C1 segment of cervical spinal cord (tissue), 14 donors: ENCODE data around the gene ADD3.

Experiments
- DNase-seq, 14 donors: peaks; one replicate each; lab custom pipeline; 2025; lab: John Stamatoyannopoulos, UW

The ADD3 gene, protein sequence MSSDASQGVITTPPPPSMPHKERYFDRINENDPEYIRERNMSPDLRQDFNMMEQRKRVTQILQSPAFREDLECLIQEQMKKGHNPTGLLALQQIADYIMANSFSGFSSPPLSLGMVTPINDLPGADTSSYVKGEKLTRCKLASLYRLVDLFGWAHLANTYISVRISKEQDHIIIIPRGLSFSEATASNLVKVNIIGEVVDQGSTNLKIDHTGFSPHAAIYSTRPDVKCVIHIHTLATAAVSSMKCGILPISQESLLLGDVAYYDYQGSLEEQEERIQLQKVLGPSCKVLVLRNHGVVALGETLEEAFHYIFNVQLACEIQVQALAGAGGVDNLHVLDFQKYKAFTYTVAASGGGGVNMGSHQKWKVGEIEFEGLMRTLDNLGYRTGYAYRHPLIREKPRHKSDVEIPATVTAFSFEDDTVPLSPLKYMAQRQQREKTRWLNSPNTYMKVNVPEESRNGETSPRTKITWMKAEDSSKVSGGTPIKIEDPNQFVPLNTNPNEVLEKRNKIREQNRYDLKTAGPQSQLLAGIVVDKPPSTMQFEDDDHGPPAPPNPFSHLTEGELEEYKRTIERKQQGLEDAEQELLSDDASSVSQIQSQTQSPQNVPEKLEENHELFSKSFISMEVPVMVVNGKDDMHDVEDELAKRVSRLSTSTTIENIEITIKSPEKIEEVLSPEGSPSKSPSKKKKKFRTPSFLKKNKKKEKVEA

DNA sequence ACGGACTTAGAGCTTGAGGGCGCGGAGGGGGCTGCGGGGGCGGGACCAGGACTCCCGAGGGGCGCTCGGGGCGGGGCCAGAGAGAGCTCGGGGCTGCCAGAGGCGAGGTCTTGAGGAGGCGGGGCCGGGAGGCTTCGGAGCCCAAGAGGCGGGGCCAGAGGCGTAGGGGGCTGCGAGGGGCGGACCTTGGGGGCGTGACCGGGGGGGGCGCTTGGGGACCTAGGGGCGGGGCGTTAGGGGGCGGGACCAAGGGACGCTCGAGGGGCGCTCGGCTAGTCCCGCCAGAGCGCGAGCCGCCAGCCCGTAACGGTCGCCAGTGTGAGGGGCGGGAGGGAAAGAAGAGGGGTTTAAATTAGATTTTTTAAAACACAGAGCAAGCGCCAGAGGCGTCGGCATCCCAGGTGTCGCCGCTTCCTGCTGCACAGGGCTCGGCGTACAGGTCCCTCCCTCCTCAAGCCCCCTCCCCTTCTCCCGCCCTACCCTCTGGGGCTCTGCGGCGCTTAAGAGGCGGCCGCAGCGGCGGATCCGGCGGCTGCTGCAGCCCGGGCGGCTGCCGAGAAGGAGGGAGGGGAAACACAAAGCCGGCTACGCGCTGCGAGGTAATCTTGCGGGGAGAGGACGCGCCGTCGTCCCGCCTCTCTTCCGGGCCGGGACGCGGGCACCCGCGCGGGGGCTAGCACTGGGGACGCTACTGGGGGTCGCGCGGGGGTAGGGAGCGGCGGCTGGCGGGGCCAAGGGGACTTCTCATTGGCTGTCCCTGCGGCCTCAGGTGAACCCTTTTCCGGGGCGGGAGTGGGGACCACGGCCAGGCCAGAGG lies at the start of gene ADD3:
TSS of gene ADD3 (plus strand) at position 284 of the 817 bp plus-strand sequence. CDS start 92,670 bp downstream, outside the sequence.
- peak; percentile 46 to 95 (median 88) for DNase-seq

DNA sequence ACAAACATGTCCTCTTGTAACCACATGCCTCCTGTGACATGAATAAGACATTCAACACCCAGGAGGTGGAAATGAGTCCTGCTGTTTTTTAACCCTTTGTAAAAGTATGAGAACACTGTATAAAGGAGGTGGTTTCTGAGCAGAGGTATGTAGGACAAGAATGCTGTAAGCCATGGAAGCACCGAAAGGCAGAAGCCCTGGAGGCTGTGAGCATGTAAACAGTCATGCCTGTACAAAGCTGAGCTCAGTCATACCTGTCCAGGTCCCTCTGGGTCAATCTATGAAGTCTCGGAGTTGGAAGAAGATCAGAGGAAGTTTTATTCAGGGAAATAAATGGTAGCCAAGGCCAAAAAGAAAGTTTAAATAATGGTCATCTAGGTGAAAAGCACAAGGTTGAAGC lies 49.7 kb upstream of the ADD3 start:
- peak in 1 of 14 donors; percentile 56 for DNase-seq

DNA sequence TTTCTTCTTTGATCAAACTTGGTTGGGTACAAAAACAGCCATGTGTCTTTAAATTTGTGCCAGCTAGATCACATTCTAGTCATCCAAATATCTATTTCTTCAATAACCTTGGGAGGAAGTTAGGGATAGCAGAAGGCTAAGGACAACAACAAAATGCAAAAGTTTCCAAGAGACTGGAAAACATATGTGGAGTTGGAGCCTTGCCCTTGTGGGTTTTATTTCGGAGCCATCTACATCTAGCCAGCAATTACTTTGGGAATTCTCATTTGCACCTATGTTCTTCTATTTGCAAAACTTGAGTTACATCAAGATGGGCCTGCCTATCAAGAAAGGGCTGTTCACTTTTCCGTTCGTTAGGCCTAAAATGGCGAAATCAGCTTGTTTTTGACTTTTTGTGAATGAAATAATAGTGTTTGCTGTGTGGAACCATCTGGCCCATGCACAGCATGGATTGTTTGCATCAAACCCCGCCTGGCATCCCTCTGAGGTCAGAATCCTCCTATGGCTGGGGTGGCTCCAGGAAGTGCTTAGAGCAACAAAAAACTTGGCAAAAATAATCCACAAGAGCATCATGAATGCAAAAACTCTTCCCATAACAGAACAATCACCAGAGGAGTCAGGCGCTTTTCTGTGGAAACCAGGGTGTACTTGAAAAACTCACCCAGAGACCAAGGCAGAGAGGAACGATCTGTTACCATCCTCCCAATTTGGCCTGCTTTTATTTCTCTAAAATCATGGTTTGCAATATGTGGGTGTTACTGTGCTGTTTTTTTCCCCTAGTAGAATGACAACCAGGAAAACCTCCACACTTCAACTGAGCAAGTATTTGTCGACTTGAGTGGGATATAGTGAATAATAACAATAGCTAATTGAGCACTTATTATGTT lies 48.3 kb upstream of the ADD3 start:
- DNase-seq = peak in 1 of 14 donors; percentile 32

DNA sequence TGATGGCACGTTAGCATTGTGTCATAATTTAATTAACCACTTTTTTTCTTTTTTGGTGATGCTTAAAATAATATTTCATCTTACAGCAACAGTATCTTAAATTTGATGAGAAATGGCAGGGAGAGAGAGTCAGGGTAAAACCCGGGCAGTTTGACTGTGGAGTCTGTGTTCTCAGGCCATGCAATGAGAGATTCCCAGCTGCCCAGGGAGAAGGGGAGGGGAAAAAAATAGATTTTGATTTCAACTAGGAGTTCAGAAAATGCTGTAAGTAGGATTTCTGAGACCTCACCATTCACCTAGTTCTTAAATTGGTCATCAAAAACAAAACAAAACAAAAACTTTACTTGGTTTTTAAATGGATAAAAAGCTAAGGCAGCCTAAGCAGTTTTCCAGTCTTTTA lies 47.1 kb upstream of the ADD3 start:
- peak in 1 of 14 donors; percentile 13 for DNase-seq

DNA sequence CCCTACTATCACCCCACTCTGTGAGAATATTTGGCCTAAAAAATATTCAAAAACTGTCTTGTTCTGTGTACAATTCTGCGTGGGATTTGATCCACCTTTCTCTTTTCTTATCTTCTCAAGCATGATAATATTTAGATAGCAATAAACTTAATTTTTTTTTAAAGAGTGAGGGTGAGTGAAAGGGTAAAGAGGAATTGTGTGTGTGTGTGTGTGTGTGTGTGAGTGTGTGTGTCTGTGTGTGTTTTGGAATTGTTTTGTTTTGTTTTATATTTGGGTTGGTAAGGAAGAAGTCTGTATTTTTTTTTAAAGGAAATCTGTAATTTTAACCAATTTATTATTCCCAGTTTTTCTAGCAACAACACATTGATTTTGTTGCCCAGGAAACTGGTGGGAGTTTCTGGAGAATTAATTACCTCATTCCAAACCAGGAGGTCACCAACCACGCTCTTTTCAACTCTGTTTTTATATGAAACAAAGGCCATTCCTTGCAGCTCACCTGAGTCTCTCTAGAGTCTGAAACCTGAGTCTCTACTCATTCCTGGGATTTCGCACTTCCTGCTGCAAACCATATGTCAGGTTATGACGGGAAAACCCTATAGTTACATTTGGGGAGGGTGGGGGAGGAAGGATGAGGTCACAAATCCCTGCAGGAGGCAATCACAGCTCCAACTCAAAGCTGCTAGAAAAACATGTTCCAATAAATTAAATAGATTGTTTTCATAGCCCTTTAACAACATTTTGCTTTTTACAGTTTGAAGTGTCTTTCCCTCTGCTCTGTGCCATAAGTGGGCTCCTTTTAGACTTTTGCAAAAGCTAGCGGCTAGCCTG lies 46.4 kb upstream of the ADD3 start:
- DNase-seq = peak in 1 of 14 donors; percentile 70

DNA sequence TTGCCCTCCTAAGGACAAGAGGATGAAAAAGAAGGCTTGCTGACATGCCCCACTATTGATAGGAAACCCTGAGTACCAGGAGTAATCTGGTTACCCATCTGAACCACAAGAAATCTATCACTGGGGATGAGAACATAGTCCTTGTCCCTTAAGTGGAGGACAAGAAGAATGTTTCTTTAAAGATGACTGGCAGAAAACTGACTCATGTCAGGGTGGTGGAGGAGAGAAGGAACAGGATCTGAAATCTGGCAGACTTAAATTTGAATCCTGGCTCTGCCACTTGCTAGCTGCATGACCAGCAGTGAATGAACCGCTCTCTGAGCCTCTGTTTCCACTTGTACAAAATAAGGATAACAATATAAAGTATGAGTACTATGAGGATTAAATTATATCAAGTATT lies 45.5 kb upstream of the ADD3 start:
- DNase-seq = peak in 1 of 14 donors; percentile 55

DNA sequence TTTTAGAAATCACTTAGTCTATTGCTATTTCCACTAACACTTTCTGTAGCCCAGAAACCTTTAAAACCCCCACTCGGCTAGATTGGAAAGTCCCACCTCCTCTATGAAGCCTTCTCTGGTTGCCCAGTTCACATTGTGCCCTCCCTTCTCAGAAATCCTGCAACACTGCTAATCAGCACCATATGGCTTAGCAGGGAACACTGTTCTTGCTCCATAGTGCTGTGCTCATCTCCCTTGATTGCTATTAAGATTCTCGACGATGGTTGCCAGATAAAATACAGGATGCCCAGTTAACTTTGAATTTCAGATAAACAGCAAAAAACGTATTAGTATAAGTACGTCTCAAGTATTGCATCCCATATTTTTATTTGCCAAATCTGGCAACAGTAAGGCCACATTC lies 44.3 kb upstream of the ADD3 start:
- peak in 1 of 14 donors; percentile 75 for DNase-seq

DNA sequence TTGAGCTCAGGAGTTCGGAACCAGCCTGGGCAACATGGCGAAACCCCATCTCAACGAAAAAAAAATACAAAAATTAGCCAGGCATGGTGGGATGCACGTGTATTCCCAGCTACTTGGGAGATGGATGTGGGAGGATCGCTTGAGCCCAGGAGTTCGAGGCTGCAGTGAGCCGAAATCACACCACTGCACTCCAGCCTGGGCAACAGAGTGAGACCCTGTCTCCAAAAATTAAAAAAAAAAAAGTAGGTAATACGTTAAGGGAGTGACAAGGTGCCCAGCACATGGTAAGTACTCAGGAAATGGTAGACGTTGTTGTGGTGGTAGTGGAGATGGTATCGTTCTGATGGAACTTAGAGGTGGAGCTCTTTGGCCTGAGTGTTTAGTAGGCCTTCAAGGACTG lies 43.5 kb upstream of the ADD3 start:
- no peak for DNase-seq

DNA sequence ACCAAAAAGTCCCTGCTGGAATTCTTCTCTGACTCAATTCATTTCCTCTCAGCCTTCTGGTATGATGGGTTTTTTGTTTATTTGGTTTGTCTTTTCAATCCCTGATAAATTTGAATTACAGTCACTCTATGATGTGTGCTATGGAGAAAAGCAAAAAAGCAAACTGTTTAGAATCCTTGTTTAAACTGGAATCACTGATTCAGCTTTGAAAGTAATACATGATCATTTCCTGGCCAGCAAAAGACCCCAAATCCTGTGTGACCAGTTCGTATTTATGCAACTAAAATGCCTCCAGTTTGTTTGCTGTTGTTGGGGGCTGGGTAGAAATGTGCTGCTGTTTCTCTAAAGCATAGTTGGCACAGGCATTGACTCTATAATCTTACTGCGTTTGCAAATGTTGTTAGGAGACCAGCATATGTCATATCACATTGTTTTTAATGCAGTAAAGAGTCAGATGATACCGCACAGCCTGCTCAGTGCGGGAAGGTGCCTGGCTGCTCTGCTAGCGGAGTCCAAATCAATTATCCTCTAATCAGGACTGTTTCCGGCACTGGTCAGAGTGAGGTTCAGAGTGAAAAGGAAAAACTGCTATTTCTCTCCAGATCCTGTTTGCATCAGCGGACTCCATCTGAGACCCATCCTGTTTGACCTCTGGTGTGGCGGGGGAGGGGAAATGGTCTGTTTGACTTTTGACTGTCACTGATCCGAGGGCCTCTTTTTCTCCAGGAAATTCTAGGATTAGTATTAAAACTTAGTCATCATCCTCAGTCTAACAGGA lies 40.6 kb upstream of the ADD3 start:
- DNase-seq = peak in 1 of 14 donors; percentile 69

DNA sequence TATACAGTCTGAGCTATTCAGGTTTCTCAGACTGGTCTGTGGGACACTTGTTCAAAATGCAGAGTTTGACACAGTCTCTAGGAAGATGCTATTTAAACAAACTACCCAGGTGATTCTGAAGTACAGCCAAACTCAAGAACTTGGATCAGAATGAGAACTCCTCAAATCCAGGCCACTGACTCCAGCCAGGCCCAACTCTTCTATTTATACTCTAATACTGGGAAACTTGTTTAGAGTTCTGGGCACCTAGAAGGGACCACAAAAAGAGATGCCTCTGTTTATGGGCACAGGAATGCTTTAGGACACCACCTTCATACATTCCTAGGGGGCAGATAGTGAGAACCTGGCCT lies 40.1 kb upstream of the ADD3 start:
- DNase-seq = peak in 1 of 14 donors; percentile 69

DNA sequence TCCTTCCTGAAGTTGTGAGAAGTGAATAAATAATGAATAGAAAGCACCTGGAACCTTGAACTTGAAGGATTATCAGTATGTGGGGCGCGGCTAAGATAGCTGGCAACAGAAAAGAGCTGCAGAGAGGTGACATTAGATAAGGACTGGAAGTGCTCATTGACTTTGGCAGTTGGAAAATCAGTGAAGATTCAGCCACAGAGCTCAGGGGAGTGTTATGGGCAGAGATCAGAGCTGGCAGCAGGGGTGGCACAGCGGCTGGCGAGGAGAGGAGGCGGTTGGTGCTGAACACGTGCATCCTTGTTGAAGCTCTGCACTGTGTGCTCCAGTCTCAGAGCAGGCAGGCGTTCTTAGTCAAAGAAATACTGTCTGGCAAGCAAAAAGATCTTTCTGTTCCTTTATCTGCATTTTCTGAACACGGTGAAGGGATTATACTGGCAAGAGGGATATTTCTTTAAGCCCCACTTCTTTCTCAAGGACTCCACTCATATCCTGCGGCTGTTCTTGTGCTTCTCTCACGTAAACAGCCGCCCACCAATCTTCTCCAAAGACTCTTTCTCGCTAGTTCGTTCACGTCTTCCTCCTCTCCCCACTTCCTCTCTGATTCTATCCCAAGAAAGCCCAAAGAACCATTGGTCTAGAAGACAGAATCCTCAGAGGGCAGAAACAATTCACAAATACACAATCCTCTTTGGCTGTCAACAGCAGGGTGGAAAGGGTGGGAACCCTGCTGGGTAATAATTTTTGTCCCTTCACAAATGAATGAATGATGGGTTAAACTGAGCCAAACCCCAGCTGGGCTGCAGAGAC lies 38.6 kb upstream of the ADD3 start:
- DNase-seq = peak in 1 of 14 donors; percentile 10

DNA sequence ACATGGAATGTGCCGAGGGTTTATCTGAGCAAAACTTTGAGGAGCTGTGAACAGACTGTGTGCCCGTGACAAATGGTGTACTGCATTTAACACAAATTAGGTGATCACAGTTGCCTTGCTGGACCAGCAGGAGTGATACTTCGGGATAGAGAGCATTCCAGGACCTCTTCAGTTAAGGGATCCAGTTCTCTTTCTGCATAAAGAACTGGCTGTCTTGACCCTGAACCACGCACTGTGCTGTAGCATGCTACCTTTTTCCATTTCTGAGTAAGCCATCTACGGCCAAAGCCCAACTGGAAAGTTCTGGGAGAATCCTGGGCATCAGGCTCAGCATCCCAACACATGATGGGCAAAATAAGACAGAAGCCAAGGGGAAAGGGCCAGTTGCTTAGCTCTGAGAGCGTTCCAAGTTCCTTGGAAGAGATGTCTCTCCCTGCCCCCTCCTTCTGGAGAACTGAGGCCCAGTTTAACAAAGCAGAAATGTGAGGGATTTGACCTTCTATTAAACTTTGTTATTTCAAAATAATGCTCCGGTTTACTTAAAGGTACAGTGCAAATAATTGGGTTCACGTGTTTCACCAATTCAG lies 37.9 kb upstream of the ADD3 start:
- peak in 3 of 14 donors; percentile 14 to 29 (median 28) for DNase-seq

DNA sequence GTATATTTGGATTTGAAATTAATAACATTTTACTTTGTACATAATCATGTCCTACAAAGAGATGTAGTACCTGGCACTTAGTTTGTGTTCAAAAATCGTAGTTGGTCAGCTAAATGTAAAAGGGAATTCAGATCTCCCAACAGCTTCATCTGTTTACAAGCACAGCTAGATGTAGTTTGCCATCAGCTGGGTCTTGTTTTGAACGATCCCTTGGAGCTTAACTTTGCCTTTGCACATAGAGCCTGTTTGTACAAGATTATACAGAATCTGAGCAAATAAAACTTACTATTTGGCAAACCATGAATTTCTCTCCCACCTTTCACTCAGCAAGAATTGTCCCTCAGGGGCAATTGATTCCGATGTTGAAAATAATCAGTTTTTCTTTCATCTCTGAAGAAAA lies 36.1 kb upstream of the ADD3 start:
- DNase-seq = no peak

DNA sequence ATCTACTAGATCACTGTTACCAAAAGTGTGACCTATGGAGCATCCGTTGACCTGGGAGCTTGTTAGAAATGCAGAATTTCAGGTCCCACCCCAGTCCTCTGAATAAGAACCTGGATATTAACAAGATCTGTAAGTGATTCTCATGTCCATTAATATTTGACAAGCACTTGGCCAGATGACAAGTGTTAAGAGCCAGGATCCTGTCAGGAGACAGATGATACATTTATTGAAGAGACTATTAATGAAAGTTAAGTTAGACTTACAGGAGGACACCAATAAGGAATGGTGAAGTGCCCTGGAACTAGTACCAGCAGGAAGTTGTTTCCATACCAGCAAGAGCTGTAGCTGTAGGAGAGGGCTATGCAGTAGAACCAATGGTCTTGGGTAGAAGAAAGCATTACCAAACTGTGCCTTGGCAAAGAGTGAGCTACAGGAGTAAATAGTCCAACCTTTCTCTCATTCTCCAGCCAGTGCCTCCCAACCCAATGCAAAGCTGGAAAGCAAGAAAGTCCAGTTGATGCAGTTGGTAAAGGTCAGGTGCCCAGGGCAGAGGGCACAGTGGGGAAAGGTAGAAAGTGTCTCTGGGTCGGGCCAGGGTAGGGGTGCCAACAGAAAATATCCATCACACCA lies 35.3 kb upstream of the ADD3 start:
- DNase-seq = no peak

DNA sequence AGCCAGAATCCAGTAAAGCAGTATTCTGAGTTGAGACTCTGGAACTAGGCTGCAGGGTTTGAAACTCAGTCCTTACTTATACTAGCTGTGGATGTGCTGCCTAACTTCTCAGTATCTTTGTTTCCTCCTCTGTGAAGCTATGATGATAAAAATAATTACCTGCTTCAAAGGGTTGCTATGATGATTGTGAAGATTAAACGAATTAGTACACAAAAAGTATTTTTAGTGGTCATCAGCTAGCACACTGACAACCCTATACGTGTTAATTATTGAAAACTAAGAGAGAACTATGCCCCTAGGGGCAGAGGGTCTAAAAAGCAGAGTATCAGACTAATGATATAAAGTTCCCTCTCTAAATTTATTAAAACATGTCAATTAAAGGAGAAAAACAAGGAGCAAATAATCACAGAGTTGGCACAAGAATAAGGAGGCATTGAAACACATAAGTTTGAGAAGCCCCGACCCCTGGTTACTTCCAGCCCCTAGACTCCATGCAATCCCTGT lies 34.4 kb upstream of the ADD3 start:
- no peak for DNase-seq

DNA sequence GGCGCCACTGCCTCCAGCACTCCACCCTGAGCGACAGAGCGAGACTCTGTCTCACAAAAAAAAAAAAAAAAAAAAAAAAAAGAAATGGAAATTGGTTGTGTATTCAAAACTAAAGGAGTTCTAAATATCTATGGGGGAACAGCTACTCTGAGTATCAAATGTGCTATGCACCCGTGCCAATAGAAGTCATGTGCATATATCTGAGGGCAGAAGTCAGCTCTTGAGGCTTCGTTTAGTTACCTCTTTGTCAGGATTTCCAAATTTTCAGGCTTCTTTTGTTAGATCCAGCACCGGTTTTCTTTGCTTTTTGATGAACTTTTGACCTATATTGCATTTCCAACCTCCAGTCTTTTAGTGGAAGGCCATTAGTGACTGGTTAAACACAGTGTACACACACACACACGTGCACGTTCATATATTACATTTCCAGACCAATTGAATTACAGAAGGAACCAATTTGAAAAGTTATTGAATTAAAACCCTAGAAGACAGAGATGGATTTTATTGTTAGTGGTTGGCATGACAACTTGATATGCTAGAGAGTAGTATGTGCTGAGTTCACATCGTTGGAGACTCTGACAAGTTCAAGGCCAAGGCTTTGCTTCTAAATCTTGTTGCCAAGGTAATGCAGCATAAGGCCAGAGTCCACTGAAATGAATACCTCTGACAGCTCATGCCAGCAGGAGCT lies 33.1 kb upstream of the ADD3 start:
- no peak for DNase-seq
